ENCODE data around the gene MMRN1. TPM values are rescaled to one million over a fixed set of nuclear protein-coding genes. Genes with fewer than 3 reads are reported as not detected.

Gene MMRN1
- total RNA-seq, 1 experiment from 2014 or later, result not detected

- ChIA-PET POLR2A (no interaction called here), CTCF (no interaction called here)
- no peak for ATAC-seq
- intact Hi-C loops (cut with micrococcal nuclease; ENCODE audit: unreplicated experiment) (no loop called here), in situ Hi-C loops (cut with HindIII; ENCODE audit: low pct_unique_long_range_greater_than_20kb, low sequenced_read_pairs) (no loop called here)
- no peak for TF ChIP-seq SIN3A (IDR thresholded peaks at IDR 0.05; ENCODE audit: borderline replicate concordance, insufficient read depth, low read depth, low read length)
- TF ChIP-seq CTCF (IDR thresholded peaks at IDR 0.05), result no peak
- no peak for TF ChIP-seq REST (IDR thresholded peaks at IDR 0.05; ENCODE audit: insufficient read depth in 1 of 2, low read depth in 2 of 2, low read length in 1 of 2)
- TF ChIP-seq POLR2AphosphoS5 (IDR thresholded peaks at IDR 0.05; ENCODE audit: low read depth, low read length), result no peak
- no peak for TF ChIP-seq TCF7L2 (IDR thresholded peaks at IDR 0.05; ENCODE audit: low read depth, low read length)
- Histone ChIP-seq H3K9me3 (ENCODE audit: control insufficient read depth, insufficient read depth, low read depth, low read length) (no peaks in the 10 kb centered on the region), H3K36me3 (ENCODE audit: control insufficient read depth, insufficient read depth, low read length) (no peaks in the 10 kb centered on the region), H3K4me3 (ENCODE audit: low read depth in 2 of 2, low read length in 2 of 2) (no peak overlapping the region), H3K27ac (ENCODE audit: low read length) (no peak overlapping the region), H3K4me1 (ENCODE audit: control insufficient read depth, insufficient read depth, low read length) (no peaks in the 10 kb centered on the region), H3K27me3 (ENCODE audit: control insufficient read depth, insufficient read depth, low read length) (no peaks in the 10 kb centered on the region)
- BruUV-seq (replicated peaks), result no TSS peak
- DNase-seq (ENCODE audit: low read depth, low spot score), result no peak
Observed at GRCh38 chr4:89906316-89906715, 11.7 kb downstream of the MMRN1 start.

GRCh38 chr4:89906777-89907521 is 12.3 kb downstream of the MMRN1 start:
- no peak for ATAC-seq
- Histone ChIP-seq H3K4me1 (ENCODE audit: control insufficient read depth, insufficient read depth, low read length) (no peaks in the 10 kb centered on the region), H3K4me3 (ENCODE audit: low read depth in 2 of 2, low read length in 2 of 2) (no peak overlapping the region), H3K36me3 (ENCODE audit: control insufficient read depth, insufficient read depth, low read length) (no peaks in the 10 kb centered on the region), H3K27me3 (ENCODE audit: control insufficient read depth, insufficient read depth, low read length) (no peaks in the 10 kb centered on the region), H3K27ac (ENCODE audit: low read length) (no peak overlapping the region), H3K9me3 (ENCODE audit: control insufficient read depth, insufficient read depth, low read depth, low read length) (no peaks in the 10 kb centered on the region)
- ChIA-PET CTCF (no interaction called here), POLR2A (no interaction called here)
- TF ChIP-seq SIN3A (IDR thresholded peaks at IDR 0.05; ENCODE audit: borderline replicate concordance, insufficient read depth, low read depth, low read length) (no peak), CTCF (IDR thresholded peaks at IDR 0.05) (no peak), POLR2AphosphoS5 (IDR thresholded peaks at IDR 0.05; ENCODE audit: low read depth, low read length) (no peak), REST (IDR thresholded peaks at IDR 0.05; ENCODE audit: insufficient read depth in 1 of 2, low read depth in 2 of 2, low read length in 1 of 2) (no peak), TCF7L2 (IDR thresholded peaks at IDR 0.05; ENCODE audit: low read depth, low read length) (no peak)
- in situ Hi-C loops (cut with HindIII; ENCODE audit: low pct_unique_long_range_greater_than_20kb, low sequenced_read_pairs), result no loop called here
- intact Hi-C loops (cut with micrococcal nuclease; ENCODE audit: unreplicated experiment), result no loop called here
- BruUV-seq (replicated peaks), result no TSS peak
- no peak for DNase-seq (ENCODE audit: low read depth, low spot score)
